ENCODE data around the gene PPP1R16B.

- TF ChIP-seq CTCF (IDR thresholded peaks at IDR 0.05; ENCODE audit: low read depth, low read length) (no peak), EZH2phosphoT487 (IDR thresholded peaks at IDR 0.05; ENCODE audit: low read depth) (no peak)
Measured at GRCh38 chr20:38969708-38970107, 164.2 kb downstream of the PPP1R16B start.
